CD4-positive, alpha-beta T cell treated with Interleukin-1 beta for 1 hour (primary cell): ENCODE data around the gene NHSL2.
"Not testable (repeated sequence)": the region's sequence is repeated elsewhere in the genome, so short reads cannot be mapped to it uniquely, and the experiment has no call there.

Source experiments
- DNase-seq, 2 donors: peaks; one replicate each; pipeline ENCODE4 v3.0.0-alpha.2; 2020 to 2022

NHSL2 gene

GRCh38 chrX:71927040-71927439 is 16.4 kb downstream of the NHSL2 start:
- no peak for DNase-seq

GRCh38 chrX:71928856-71929255 is 18.2 kb downstream of the NHSL2 start:
- no peak for DNase-seq

- DNase-seq: no peak
Observed at GRCh38 chrX:71930298-71930697, 19.7 kb downstream of the NHSL2 start.

- no peak for DNase-seq
Observed at GRCh38 chrX:71935476-71935875, 24.8 kb downstream of the NHSL2 start.

- no peak for DNase-seq
Observed at GRCh38 chrX:71936632-71937031, 26.0 kb downstream of the NHSL2 start.

- DNase-seq: no peak
Observed at GRCh38 chrX:71938371-71938770, 27.7 kb downstream of the NHSL2 start.

GRCh38 chrX:71941145-71941544 is 30.5 kb downstream of the NHSL2 start:
- DNase-seq: no peak

GRCh38 chrX:71941776-71942175 is 31.1 kb downstream of the NHSL2 start:
- no peak for DNase-seq

- DNase-seq: no peak
Observed at GRCh38 chrX:71944369-71944768, 33.7 kb downstream of the NHSL2 start.

GRCh38 chrX:71945237-71945805 is 34.7 kb downstream of the NHSL2 start:
- no peak for DNase-seq

GRCh38 chrX:71949363-71949762 is 38.7 kb downstream of the NHSL2 start:
- DNase-seq: no peak

- DNase-seq: no peak
Observed at GRCh38 chrX:71949844-71950445, 39.3 kb downstream of the NHSL2 start.

- DNase-seq: no peak
Observed at GRCh38 chrX:71953391-71953790, 42.7 kb downstream of the NHSL2 start.

- no peak for DNase-seq
Observed at GRCh38 chrX:71953946-71954345, 43.3 kb downstream of the NHSL2 start.

- DNase-seq: no peak
Observed at GRCh38 chrX:71954458-71954857, 43.8 kb downstream of the NHSL2 start.

- no peak for DNase-seq
Observed at GRCh38 chrX:71955530-71956120, 45.0 kb downstream of the NHSL2 start.

- DNase-seq: no peak
Observed at GRCh38 chrX:71958281-71958675, 47.6 kb downstream of the NHSL2 start.

- DNase-seq: not testable (repeated sequence)
Observed at GRCh38 chrX:71964184-71964583, 53.5 kb downstream of the NHSL2 start.

GRCh38 chrX:71974916-71975315 is 64.3 kb downstream of the NHSL2 start:
- no peak for DNase-seq

- no peak for DNase-seq
Observed at GRCh38 chrX:71976753-71977152, 66.1 kb downstream of the NHSL2 start.

- DNase-seq: no peak
Observed at GRCh38 chrX:71978164-71978563, 67.5 kb downstream of the NHSL2 start.

GRCh38 chrX:71989768-71990426 is 79.3 kb downstream of the NHSL2 start:
- no peak for DNase-seq

GRCh38 chrX:71990518-71990917 is 79.9 kb downstream of the NHSL2 start:
- DNase-seq: no peak

GRCh38 chrX:71991164-71991563 is 80.5 kb downstream of the NHSL2 start:
- no peak for DNase-seq
